A549 (cell line): ENCODE measurements around the gene OIP5.

ENCODE experiments used
- CHD2 ChIP-seq: fragments of 150-350 bp; IDR thresholded peaks from 2 replicates; pipeline ENCODE4 v1.6.1; 2014; ENCODE audit warnings: low read length; ENCODE audit not compliant: partially characterized antibody
- EP300 ChIP-seq, 2 experiments: fragments of >200 bp; sonication (Bioruptor Twin); formaldehyde crosslinking; IDR thresholded peaks; 2 replicates in 1 of 2; 3 replicates in 1 of 2; pipeline ENCODE4 v1.6.1; 2016 to 2017
- HDAC2 ChIP-seq: fragments of 200-600 bp; sonication (generic); IDR thresholded peaks from 2 replicates; pipeline ENCODE4 v1.6.1; 2016
- MAFK ChIP-seq: fragments of 450-650 bp; IDR thresholded peaks from 2 replicates; pipeline ENCODE4 v1.6.1; 2014; ENCODE audit not compliant: partially characterized antibody
- MAZ ChIP-seq: fragments of 150-350 bp; IDR thresholded peaks from 2 replicates; pipeline ENCODE4 v1.6.1; 2014; ENCODE audit warnings: antibody characterized with exemption, low read depth, low read length, borderline replicate concordance
- POLR2A ChIP-seq: IDR thresholded peaks from 2 replicates; pipeline ENCODE4 v1.6.1; 2012; ENCODE audit warnings: mild to moderate bottlenecking, low read length
- TP53 ChIP-seq: fragments of 250-450 bp; sonication (Bioruptor Pico); IDR thresholded peaks from 2 replicates; pipeline ENCODE4 v1.5.0; 2021; ENCODE audit warnings: mild to moderate bottlenecking, moderate library complexity
- USF2 ChIP-seq: fragments of 450-650 bp; IDR thresholded peaks from 2 replicates; pipeline ENCODE4 v1.6.1; 2014; ENCODE audit warnings: antibody characterized with exemption
- TF ChIP-seq, protein P1 (sequence below): fragments of >200 bp; sonication (Bioruptor Twin); formaldehyde crosslinking; IDR thresholded peaks from 3 replicates; pipeline ENCODE4 v1.5.1; 2016
- TF ChIP-seq, protein P2 (sequence below): IDR thresholded peaks from 2 replicates; pipeline ENCODE4 v1.6.1; 2012
- TF ChIP-seq, protein P3 (sequence below): fragments of 200-600 bp; sonication (generic); IDR thresholded peaks from 2 replicates; pipeline ENCODE4 v1.6.1; 2016; ENCODE audit warnings: antibody characterized with exemption, mild to moderate bottlenecking, moderate library complexity

DNA sequence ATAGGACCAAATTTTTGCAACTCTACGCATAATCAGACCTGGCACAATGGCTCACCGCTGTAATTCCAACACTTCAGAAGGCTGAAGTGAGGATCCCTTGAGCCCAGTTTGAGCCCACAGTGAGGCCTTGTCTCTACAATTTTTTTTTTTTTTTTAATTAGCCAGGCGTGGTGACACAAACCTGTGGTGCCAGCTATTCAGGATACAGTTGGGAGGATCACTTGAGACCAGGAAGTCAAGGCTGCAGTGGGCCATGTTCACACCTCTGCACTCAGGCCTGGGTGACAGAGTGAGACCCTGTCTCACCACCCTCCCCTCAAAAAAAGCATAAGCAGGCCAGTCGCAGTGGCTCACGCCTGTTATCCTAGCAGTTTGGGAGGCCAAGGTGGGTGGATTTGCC lies 24.7 kb downstream of the OIP5 start:
- TF ChIP-seq, protein P1, sequence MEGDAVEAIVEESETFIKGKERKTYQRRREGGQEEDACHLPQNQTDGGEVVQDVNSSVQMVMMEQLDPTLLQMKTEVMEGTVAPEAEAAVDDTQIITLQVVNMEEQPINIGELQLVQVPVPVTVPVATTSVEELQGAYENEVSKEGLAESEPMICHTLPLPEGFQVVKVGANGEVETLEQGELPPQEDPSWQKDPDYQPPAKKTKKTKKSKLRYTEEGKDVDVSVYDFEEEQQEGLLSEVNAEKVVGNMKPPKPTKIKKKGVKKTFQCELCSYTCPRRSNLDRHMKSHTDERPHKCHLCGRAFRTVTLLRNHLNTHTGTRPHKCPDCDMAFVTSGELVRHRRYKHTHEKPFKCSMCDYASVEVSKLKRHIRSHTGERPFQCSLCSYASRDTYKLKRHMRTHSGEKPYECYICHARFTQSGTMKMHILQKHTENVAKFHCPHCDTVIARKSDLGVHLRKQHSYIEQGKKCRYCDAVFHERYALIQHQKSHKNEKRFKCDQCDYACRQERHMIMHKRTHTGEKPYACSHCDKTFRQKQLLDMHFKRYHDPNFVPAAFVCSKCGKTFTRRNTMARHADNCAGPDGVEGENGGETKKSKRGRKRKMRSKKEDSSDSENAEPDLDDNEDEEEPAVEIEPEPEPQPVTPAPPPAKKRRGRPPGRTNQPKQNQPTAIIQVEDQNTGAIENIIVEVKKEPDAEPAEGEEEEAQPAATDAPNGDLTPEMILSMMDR, result no peak
- TF ChIP-seq POLR2A (no peak), CHD2 (no peak), EP300 (IDR thresholded peaks at IDR 0.05) (no peak), MAZ (no peak), HDAC2 (no peak), TP53 (CRISPR knock-in tag) (no peak), MAFK (no peak), USF2 (no peak)
- TF ChIP-seq, protein P2, sequence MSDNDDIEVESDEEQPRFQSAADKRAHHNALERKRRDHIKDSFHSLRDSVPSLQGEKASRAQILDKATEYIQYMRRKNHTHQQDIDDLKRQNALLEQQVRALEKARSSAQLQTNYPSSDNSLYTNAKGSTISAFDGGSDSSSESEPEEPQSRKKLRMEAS, result no peak
- TF ChIP-seq, protein P3, sequence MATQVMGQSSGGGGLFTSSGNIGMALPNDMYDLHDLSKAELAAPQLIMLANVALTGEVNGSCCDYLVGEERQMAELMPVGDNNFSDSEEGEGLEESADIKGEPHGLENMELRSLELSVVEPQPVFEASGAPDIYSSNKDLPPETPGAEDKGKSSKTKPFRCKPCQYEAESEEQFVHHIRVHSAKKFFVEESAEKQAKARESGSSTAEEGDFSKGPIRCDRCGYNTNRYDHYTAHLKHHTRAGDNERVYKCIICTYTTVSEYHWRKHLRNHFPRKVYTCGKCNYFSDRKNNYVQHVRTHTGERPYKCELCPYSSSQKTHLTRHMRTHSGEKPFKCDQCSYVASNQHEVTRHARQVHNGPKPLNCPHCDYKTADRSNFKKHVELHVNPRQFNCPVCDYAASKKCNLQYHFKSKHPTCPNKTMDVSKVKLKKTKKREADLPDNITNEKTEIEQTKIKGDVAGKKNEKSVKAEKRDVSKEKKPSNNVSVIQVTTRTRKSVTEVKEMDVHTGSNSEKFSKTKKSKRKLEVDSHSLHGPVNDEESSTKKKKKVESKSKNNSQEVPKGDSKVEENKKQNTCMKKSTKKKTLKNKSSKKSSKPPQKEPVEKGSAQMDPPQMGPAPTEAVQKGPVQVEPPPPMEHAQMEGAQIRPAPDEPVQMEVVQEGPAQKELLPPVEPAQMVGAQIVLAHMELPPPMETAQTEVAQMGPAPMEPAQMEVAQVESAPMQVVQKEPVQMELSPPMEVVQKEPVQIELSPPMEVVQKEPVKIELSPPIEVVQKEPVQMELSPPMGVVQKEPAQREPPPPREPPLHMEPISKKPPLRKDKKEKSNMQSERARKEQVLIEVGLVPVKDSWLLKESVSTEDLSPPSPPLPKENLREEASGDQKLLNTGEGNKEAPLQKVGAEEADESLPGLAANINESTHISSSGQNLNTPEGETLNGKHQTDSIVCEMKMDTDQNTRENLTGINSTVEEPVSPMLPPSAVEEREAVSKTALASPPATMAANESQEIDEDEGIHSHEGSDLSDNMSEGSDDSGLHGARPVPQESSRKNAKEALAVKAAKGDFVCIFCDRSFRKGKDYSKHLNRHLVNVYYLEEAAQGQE, result no peak
